ENCODE measurements around the gene OSBPL9.

DNA sequence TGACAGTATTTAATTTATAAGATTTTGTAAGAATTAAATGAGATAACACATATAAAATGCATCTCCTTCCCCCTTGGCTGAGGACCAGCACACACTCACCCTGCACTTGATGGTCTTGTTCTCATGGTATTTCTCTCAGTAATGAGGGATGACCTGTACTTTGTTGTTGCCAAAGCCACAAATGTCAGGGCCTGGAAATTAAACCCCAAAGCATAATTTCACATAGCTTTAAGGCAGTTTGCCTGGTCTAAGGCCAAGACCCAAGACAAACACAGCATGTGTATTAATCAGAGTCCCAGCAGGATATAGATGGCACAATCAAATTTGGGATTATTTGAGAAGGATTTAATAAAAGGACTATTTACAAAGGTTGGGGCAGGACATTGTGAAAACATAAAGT lies 49.2 kb upstream of the OSBPL9 start:
- no peak for TF ChIP-seq EZH2 (IDR thresholded peaks at IDR 0.05; ENCODE audit: borderline replicate concordance, insufficient read depth, low read depth, low read length, poor library complexity, severe bottlenecking)
- no peak for TF ChIP-seq CTCF (IDR thresholded peaks at IDR 0.05)

Data from B cell (primary cell).